GM20000 (cell line): Measurements from ENCODE around the gene ARL6IP5.

ENCODE experiments used
- DNase-seq: peaks from one replicate; pipeline ENCODE4 v3.0.0; 2012; ENCODE audit warnings: low spot score
- CTCF ChIP-seq: IDR thresholded peaks from 2 replicates; pipeline ENCODE4 v1.5.1; 2012; ENCODE audit warnings: mild to moderate bottlenecking, control low read depth; ENCODE audit errors: extremely low read depth, missing control alignments

Gene ARL6IP5

GRCh38 chr3:69096299-69096698 is 11.6 kb downstream of the ARL6IP5 start:
- no peak for TF ChIP-seq CTCF
- no peak for DNase-seq

- TF ChIP-seq CTCF = no peak
- no peak for DNase-seq
Observed at GRCh38 chr3:69097407-69098086, 12.8 kb downstream of the ARL6IP5 start.

DNA sequence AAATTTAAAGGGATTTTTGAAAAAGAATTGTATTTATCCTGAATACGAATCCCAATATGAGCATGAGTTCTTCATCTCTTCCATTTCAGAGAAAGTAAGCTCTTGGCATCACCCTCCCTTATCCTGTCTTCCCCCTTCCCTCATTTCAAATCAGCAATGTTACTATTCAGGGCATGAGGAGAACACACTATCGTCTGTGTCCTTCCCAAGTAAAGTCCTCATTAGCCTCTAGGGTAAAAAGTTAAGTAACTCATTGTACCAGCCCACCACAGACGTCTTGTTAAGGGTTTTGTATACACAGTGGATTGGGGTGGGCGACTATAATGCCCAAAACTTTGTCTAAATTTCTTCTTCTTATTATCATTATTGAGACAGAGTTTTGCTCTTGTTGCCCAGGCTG is 14.8 kb downstream of the ARL6IP5 start:
- DNase-seq = no peak
- no peak for TF ChIP-seq CTCF

GRCh38 chr3:69102384-69102783 is 17.6 kb downstream of the ARL6IP5 start:
- DNase-seq = no peak
- TF ChIP-seq CTCF = no peak

DNA sequence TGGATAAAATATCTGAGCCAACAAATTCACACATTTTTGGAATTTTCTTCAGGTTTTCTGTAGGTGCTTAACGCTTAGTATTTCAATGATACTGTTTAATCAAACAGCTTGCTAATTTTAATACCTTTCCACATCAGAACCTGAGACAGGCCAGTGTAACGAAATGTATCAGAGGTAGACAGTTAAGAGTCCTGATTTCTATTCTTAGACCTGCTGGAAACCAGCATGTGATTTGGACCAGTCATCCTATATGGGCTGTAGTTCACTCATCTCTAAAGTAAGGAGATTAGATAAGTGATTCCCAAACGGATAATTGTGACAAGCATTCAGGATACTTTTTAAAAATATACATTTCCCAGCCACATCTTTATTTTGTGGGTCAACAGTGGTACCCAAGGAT is 18.4 kb downstream of the ARL6IP5 start:
- TF ChIP-seq CTCF = no peak
- no peak for DNase-seq

GRCh38 chr3:69104586-69104985 is 19.8 kb downstream of the ARL6IP5 start:
- TF ChIP-seq CTCF = no peak
- no peak for DNase-seq

DNA sequence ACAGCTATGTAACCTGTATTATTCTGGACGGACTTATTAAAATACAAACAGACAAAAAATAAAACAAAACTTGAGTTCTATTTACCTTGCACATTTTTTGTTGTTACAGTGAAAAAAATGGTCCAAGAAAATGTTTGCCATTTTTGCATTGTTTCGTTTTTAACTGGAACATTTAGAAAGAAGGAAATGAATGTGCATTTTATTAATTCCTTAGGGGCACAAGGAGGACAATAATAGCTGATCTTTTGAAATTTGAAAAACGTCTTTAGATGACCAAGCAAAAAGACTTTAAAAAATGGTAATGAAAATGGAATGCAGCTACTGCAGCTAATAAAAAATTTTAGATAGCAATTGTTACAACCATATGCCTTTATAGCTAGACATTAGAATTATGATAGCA is 20.6 kb downstream of the ARL6IP5 start:
- TF ChIP-seq CTCF = no peak
- DNase-seq = no peak
